Left renal pelvis (tissue), 4 donors: Measurements from ENCODE around the gene FCN2. TPM values are rescaled to one million over a fixed set of nuclear protein-coding genes. Genes with fewer than 3 reads are reported as not detected.

ENCODE experiments used
- DNase-seq, 4 donors: peaks; one replicate each; pipeline ENCODE4 v3.0.0-alpha.2; 2013; ENCODE audit warnings: low read depth in 4 of 4, low spot score in 3 of 4
- polyA plus RNA-seq, 4 donors: library from polyadenylated mRNA; unstranded; fragments of 120-200 nt; gene quantifications; one replicate each; pipeline ENCODE4 v1.2.1, GENCODE V29; 2013; ENCODE audit not compliant: insufficient read length in 4 of 4

Gene FCN2
- polyA plus RNA-seq, 4 donors: 0.27 to 0.33 (median 0.31) TPM; not detected in 1

DNA sequence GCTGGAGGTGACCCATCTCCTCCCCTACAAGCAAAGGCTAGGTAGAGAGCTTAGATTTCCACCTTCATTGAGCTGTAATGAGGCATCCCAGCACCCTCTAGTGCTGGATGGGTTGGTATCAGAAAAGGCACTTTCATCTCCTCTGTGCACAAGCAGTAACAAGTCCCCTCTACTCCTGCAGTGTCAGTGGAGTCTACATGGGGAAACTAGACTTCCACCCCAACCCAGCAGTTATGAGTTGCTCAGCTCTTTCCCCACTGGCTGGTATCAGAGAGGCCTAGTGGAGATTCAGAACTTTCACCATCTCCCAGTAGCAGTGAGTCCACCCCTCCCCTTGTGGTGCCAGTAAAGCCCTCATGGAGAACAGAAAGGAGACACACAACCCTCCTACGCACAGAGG lies 19.2 kb downstream of the FCN2 start:
- DNase-seq: no peak

DNA sequence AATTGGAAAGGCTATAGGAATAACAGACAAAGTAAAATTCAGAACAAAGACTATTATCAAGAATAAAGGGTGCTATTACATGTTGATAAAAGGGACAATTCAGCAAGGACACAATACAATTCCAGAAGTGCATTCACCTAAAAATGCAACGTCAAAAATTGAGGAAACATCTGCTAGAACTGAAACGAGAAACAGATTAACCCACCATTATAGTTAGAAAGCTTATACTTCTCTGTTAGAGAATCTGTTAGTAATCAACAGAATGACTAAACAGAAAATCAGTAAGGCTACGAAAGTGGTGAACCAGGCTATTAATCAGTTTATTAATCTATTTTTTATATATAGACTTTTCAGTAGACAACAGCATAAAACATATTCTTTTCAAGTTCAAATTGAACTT lies 22.3 kb downstream of the FCN2 start:
- no peak for DNase-seq

DNA sequence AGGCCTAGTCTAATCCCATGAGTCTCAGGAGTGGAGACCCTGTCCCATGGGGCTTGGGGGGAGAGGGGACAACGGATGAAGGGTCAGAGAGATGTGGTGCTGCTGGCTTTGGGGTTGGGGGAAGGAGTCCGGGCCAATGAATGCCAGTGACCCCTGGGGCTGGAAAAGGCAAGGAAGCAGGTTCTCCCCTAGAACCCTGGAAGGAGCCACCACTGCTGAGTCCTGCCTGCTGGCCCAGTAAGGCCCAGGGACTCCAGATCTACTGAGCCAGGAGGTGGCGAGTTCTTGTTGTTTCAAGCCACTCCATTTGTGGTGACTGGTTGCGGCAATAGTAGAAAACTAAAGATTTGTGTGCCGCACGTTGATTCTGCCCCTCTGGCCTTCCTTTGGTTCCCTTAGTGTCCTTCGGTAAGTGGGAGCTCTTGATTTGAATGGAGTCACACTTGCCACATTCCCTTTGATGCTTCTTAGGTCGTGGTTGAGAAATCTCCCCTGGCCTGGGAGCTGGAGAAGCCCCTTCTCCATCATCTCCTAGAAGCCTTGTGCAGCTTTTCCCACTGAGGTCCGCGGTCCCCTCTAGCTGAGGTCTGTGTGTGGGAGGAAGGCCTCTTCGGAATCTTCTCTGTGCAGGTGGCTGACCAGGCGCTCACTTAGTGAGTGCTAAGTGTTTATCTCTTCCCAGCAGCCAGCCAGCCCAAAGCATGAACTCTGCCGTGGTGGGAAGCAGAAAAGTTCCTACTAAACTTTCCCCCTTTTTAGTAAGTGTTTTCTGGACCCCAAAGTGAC lies 28.1 kb downstream of the FCN2 start:
- no peak for DNase-seq

DNA sequence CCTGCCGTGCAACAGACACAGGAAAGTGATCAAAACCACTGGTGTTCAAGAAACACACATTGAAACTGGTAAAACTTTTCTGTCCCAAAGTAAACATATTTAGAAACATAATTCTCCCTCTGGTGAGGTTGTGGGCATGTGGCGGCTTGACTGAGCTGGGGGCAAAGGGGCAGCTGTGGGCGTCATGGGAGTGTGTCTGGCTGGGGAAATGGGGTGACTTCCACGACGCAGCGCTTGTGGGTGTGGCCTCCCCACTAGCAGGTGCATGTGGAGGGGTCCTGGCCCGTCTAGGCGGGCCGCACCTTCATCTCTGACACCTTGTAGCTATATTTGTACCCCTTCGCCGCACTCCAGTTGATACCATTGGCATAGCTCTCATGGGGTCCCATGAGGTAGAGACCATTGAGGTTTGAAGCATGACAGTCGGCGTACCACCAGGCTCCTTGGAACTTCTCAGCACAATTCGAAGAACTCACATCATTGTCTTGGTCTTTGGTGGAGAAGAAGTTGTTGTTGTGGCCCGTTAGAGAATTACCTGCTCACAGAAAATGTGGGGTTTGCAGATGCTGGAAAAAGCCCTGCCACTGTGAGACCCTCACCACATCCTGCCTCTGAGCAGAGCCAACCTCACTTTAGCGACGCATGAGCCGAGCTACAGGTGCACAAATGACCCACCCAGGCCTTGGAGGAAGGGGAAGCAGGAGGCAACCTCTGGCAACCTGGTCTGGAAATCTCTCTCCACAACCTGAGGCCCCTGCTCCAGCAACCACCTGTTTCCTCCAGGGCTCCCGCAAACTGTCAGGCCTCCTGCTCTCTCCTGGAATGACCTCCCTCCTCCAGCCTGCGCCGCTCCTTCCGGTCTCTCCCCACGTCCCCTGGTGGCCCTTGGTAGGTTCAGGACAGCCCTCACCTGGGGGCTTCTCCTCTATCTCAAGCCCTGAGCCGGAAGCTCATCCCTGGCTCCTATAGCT lies 29.2 kb downstream of the FCN2 start:
- no peak for DNase-seq

DNA sequence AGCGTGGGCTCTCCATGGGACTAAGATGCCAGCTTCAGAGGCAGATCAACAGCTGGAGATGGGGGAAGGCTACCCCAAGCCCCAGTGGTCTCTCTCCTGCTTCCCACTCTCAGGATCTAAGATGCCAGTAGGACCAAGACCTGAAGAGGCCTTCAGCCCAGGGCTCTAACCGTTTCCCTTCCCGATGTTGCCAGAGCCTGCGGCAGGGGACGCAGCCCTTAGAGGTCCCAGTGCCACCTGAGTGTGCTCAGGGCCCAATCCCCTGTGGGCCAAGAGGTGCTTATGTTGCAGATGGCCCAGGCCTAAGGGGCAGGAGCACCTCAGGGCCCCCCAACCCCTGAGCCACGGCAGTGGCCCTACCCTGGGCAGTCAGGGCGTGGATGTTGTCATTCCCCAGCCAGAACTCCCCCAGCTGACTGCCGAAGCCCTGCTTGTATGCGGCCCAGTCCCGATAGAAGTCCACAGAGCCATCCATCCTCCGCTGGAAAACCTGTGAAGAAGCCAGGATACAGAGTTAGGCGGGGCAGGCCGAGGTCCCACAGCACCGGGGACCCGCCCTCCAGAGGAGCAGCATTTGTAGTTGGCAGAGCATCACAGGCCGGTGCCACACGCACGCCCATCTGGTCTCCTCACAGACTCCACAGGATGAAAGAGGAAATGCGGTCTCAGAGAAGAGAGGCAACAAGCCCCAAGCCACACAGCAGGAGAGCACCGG lies 31.7 kb downstream of the FCN2 start:
- no peak for DNase-seq

DNA sequence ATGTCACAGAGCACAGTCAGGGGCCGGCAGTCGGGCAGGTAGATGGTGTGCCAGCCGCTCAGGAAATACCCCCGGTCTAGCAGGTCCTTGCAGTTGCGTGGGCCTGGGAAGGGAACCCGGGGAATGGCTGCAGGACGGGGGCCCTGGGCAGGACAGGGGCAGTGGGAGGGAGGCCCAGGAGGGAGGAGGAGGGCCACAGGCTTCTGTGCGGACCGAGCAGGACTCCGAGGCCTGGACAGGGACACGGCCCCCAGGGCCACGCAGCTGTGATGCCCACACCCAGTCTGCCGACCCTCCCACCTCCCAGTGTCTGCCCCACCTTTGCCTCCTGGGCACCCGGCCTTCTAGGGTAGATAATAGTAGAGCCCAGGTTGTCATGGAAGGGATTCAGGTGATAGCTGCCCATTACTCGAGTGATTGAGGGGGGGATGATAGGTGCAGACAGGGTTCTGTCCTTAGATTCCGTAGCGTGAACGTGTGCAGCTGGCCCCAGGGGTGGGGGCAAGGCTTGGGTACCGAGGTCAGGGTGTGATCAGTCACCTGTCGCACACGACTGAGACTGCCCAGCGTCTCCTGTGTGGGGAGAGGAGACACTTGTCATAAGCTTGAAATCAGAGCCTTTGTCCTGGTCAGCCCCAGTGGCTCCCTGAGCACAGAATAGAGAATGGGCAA lies 32.6 kb downstream of the FCN2 start:
- no peak for DNase-seq

DNA sequence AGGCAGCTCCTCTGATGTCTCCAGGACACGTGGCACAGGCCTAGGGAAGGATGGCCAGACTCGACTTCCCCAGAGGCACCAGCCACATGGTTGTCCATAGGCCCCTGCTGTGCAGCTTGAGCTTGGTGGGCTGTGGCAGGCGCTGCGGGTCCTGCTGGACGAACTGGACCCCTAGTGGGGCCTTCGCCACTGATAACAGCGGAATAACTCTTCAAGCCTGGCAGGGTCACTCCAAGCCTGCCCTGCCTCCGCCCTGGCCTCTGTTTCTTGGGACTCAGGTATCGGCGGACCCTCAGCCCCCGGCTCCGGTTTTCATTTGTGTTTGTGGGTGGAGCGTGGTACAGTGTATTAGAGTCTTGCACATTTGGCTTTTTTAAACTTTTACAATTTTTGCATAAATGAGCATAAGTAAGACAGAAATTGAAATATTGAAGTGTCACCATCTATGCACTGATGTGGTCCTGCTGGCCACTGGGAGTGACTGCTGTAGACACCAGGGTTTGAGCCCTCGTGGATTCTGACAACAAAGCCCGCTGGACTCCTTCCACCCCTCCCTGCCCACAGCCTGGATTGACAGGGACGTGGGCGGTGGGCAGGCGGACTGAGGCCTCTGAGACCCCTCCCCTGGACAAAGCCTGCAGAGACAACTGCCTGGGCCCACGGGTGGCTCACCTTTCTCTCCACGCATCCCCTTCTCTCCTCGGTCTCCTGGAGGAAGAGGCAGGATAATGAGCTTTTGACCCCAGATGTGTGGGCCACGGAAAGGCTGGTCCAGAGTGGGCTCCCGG lies 33.3 kb downstream of the FCN2 start:
- no peak for DNase-seq

DNA sequence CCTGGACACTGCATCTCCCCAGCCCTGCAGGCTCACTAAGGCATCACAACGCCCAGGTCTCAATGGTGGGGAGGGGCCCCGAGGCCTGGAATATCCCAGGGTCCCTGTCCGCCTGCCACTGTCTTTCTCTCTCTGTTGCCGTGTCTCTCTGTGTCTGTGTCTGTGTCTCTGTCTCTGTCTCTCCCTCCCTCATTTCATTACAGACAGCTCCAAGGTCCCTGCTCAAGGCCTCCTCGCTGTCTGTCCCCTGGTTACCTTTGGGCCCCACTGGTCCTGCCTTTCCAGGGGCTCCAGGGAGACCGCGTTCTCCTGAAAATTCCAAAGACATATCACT lies 33.9 kb downstream of the FCN2 start:
- DNase-seq: no peak

DNA sequence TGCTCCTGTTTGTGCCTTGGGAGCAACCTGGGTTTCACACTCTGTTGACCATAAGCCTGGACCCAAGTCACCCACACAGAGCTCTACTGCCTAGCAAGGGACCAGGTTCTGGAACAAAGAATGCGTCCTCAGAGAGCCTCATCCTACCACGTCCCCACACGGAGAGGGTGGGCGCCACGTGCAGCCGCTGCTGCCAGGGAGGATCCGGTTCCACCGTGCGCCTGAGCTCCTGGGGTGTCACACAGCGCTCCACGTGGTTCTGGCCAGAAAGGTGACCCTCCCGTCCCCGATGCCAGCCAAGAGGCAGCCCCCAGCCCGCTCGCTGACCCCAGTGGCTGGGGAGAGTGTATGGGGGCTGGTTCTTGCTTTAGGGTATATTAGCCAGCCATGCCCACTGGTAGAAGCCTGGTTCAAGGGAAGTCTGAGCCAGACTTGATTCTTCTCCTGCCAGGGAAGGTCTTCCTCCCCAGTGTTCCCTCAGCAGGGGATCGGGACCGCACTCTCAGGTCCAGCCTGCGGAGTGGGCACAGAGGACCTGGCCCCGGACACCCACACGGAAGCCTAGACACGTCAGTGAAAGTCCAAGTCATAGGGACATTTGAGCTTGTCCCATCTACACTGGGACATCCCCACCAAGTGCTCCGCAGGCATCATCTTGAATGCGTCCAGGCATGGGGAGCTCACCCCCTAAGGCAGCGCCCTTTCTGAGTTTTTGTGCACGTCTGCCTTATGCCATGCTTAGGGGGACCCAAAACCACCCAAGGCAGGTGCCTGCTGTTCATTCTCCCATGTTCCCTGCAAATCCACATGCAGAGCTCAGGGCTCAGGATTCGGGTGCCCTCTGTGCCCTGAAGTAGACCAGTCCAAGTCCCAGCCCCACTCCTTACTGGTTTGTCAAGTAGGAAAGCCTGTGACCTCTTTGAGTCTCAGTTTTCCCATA lies 34.7 kb downstream of the FCN2 start:
- DNase-seq: no peak

DNA sequence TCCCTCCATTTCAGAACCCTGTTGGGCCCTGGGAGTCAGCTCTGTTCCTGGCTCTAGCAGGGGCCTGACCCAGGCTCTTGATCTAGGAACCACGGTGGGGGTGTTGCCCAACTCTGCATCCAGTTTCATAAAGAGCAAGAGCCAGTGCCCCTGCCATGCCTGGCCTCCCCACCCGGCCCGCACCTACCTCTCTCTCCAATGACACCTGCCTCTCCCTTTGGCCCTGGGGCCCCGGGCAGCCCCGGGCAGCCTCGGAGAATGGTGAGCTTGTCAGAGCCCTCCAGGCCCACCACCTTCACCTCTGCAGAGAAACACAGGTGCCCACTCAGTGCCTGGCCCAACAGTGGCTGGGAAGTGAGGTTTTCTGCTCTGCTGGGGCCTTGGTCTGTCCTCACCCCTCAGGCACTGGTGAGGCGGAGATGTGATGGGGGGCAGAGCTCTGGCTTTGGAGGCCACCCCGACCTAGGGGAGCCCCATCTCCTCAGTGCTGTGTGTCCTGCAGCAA lies 35.6 kb downstream of the FCN2 start:
- no peak for DNase-seq

DNA sequence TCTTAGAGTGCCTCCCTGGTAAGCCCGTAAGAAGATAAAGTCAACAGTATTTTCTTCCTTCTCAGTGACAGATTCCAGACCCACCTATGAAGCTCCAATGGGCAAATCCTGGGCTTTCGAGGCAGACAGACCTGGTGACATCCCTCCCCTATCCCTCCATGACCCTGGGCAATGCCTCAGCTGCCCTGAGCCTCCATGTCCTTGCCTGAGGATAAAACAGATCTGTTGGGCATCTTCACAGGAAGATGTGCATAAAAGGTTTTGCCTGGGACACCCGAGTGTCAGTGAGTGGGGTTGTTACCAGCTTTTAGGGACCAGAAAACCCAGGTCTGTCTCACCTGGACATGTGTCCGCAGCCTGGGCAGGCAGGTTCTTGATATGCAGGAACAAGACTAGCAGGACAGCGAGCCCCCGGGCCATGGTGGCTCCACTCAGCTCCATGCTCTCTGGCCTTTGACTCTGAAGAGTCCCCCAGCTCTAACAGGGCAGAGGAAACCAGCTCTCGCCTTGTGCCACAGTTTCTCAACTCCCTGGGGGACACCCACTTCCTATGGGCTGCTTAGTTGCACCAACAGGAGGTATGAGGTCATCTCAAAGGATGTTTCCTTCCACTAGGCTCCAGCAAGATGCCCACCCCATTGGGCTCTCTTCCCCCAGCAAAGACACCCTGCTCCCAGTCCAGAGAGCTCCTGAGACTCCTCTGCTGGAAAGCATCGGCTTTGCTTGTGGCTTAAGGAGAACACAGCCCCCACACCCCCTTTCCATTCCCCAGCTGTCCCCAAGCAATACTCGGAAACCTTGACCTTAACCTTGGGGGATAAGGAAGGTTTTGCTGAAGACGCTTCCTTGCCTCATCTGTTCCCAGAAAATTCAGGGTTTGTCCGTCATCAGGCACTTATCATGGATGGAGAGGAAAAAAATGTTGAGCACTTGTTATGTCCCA lies 37.1 kb downstream of the FCN2 start, which contains the start of gene FCN1:
TSS of gene FCN1 (minus strand) at position 482 of the 943 bp plus-strand sequence. CDS start at position 441, 41 bp downstream.
- DNase-seq: no peak

DNA sequence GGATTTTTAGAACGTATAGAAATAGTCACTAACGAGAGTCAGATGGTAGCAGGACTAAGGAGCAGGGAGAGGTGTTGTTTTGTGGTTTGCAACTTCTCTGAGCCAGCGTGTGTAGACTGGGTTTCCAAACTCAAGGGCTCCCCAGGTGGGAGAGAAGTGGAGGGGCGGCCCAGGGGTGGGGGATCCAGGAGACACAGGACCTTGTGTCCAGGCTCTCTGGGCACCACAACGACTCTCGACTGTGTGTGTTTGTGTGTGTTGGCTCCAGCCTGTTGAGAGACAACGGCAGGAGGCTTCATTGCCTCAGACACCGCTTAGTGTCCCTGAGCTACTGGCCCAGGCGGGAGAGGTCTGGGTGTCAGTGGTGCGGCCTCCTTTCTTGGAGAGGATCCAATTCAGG lies 38.0 kb downstream of the FCN2 start:
- no peak for DNase-seq

DNA sequence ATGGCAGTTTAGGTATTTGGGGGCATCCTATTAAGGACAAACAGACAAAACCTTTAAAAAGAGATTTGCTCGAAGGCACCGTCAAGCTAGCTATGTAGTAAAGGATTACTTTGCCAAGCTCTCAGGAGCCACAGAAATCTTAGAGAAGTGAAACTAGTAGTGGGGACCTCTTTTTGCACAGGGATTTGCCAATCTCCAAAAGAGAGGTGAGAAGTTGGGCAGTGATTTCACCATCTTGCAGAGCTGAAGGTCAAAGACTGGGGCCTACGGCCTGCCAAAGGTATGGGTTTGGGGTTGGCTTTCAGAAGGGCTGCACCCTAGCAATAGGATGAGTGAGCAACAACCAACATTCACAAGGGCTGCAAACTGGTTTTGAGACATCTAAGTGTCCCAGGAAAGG lies 38.7 kb downstream of the FCN2 start:
- DNase-seq: no peak

DNA sequence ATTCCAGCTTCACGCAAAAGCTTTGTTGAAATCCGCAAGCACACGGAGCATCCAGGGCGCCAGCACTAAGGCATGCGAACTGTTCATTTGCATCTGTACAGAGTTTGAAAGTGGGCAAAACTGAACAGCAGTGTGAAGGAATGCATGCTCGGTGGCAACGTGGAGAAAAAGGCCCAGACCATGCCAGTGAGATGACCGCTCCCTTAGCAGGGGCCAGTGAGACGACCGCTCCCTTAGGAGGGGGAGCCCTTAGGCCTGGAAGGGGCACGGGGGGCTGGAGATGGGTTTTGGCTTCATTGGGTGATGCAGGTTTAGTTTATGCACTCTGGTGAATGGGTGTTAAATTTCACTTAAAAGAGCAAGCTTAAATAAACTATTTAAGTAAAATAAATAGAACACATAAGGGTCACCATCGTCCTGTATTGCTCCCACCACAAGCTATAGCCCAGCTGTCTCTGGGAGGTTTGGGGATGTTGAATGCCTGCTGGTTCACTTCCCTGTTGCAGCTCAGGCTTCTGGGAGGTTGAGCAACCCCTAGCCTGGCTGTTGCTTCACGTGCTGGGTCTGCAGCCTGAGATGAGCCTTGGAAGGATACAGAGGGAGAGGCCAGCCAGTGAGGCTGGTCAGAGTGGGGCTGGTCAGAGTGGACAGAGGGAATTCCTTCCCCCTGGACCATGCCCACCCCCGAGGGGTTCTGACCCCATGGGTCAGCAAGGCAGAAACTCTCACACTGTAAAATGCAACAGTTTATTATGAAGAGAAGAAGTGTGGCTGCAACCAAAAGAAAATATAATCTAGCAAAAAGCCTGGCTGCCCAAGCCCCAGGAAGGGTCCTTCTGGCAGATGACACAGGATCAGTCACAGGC lies 41.7 kb downstream of the FCN2 start:
- DNase-seq: no peak

DNA sequence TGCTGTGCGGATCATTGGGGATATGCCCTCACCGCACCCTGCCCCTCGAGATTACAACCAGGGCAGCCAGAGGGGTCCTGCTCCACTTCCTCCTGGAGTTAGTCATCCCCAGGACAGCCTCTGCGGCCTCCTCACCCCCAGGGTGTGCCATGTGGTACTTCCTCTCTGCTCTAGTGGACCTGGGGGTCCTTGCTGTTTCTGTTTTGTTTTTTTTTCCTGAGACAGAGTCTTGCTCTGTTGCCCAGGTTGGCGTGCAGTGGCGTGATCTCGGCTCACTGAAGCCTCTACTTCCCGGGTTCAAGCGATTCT lies 42.3 kb downstream of the FCN2 start:
- no peak for DNase-seq

DNA sequence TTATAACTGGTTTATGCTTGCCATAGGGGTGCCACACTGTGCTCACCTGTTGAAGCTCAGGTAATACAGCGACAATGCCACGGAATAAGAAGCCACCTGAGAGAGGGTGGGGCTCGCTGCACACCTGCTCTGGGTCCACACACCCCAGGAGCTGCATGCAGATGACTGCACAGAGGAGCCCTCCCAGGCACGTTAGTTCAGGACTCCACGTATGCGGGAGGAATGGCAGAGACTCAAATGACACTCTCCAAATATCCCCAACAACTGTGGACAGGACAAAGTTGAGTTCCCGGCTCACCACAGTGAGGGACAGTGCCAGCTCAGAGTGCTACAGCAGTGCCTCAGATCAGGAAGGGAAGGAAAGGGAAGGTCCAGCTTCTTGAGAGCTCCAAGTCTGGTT lies 42.9 kb downstream of the FCN2 start:
- DNase-seq: no peak
